Measurements from ENCODE around the gene LMAN1L. TPM values are rescaled to one million over a fixed set of nuclear protein-coding genes. Genes with fewer than 3 reads are reported as not detected.

LMAN1L gene
- total RNA-seq, 2 donors from 2014 or later: not detected

- Histone ChIP-seq H3K9me3 (no peaks in the 10 kb centered on the region), H3K4me1 (peaks cover 51% of the 10 kb centered on the region), H3K27me3 (no peaks in the 10 kb centered on the region), H3K27ac (peak overlapping the region; percentile 88), H3K9ac (ENCODE audit: low read depth in 2 of 2, low read length in 2 of 2) (peak overlapping the region; percentile 40 to 84), H3K4me3 (no peak overlapping the region), H3K36me3 (no peaks in the 10 kb centered on the region)
- intact Hi-C loops (cut with DNase I): no loop called here
- DNase-seq: peak; percentile 85
- peak; percentile 54 for TF ChIP-seq CTCF (IDR thresholded peaks at IDR 0.05)
Measured at GRCh38 chr15:74787251-74788041, 25.2 kb upstream of the LMAN1L start.

GRCh38 chr15:74788042-74788682, 24.5 kb upstream of the LMAN1L start:
- H3K9me3 ChIP-seq: no peaks in the 10 kb centered on the region
- peak; percentile 25 for DNase-seq
- TF ChIP-seq CTCF (IDR thresholded peaks at IDR 0.05): peak; percentile 33
- peak overlapping the region; percentile 38 to 84 for H3K9ac ChIP-seq (ENCODE audit: low read depth in 2 of 2, low read length in 2 of 2)
- H3K27ac ChIP-seq: peak overlapping the region; percentile 88
- intact Hi-C loops (cut with DNase I): no loop called here
- H3K4me3 ChIP-seq: no peak overlapping the region
- H3K4me1 ChIP-seq: peaks cover 57% of the 10 kb centered on the region
- H3K36me3 ChIP-seq: no peaks in the 10 kb centered on the region
- no peaks in the 10 kb centered on the region for H3K27me3 ChIP-seq

GRCh38 chr15:74788683-74789151, 23.9 kb upstream of the LMAN1L start:
- Histone ChIP-seq H3K4me1 (peaks cover 57% of the 10 kb centered on the region), H3K27ac (peak overlapping the region; percentile 88), H3K9me3 (no peaks in the 10 kb centered on the region), H3K36me3 (no peaks in the 10 kb centered on the region), H3K9ac (ENCODE audit: low read depth in 2 of 2, low read length in 2 of 2) (peak overlapping the region; percentile 73 to 84), H3K27me3 (no peaks in the 10 kb centered on the region), H3K4me3 (peak overlapping the region; percentile 20)
- no peak for DNase-seq
- intact Hi-C loops (cut with DNase I): no loop called here
- TF ChIP-seq CTCF (IDR thresholded peaks at IDR 0.05): no peak

- intact Hi-C loops (cut with DNase I): no loop called here
- H3K9ac ChIP-seq (ENCODE audit: low read depth in 2 of 2, low read length in 2 of 2): peak overlapping the region; percentile 73 to 84
- peak overlapping the region; percentile 20 for H3K4me3 ChIP-seq
- H3K4me1 ChIP-seq: peaks cover 57% of the 10 kb centered on the region
- no peaks in the 10 kb centered on the region for H3K27me3 ChIP-seq
- DNase-seq: peak; percentile 92
- H3K9me3 ChIP-seq: no peaks in the 10 kb centered on the region
- H3K36me3 ChIP-seq: no peaks in the 10 kb centered on the region
- TF ChIP-seq CTCF (IDR thresholded peaks at IDR 0.05): no peak
- H3K27ac ChIP-seq: peak overlapping the region; percentile 88
Measured at GRCh38 chr15:74789171-74789631, 23.4 kb upstream of the LMAN1L start.

GRCh38 chr15:74789741-74790079, 22.9 kb upstream of the LMAN1L start:
- DNase-seq: no peak
- no peaks in the 10 kb centered on the region for H3K36me3 ChIP-seq

More at GRCh38 chr15:74789741-74790079, 22.9 kb upstream of the LMAN1L start:
- intact Hi-C loops (cut with DNase I): no loop called here
- TF ChIP-seq CTCF (IDR thresholded peaks at IDR 0.05): no peak
- H3K9ac ChIP-seq (ENCODE audit: low read depth in 2 of 2, low read length in 2 of 2): peak overlapping the region; percentile 15 to 84
- H3K27ac ChIP-seq: peak overlapping the region; percentile 88
- H3K27me3 ChIP-seq: no peaks in the 10 kb centered on the region
- H3K4me1 ChIP-seq: peaks cover 57% of the 10 kb centered on the region
- H3K9me3 ChIP-seq: no peaks in the 10 kb centered on the region
- peak overlapping the region; percentile 20 for H3K4me3 ChIP-seq
